Raji (cell line): ENCODE data around the gene TRAPPC3L.

ENCODE experiments used
- POLR2A ChIP-seq: IDR thresholded peaks from 2 replicates; pipeline ENCODE4 v1.6.1; 2011; ENCODE audit warnings: low read depth, low read length, control low read depth; ENCODE audit not compliant: insufficient read depth

Gene TRAPPC3L

DNA sequence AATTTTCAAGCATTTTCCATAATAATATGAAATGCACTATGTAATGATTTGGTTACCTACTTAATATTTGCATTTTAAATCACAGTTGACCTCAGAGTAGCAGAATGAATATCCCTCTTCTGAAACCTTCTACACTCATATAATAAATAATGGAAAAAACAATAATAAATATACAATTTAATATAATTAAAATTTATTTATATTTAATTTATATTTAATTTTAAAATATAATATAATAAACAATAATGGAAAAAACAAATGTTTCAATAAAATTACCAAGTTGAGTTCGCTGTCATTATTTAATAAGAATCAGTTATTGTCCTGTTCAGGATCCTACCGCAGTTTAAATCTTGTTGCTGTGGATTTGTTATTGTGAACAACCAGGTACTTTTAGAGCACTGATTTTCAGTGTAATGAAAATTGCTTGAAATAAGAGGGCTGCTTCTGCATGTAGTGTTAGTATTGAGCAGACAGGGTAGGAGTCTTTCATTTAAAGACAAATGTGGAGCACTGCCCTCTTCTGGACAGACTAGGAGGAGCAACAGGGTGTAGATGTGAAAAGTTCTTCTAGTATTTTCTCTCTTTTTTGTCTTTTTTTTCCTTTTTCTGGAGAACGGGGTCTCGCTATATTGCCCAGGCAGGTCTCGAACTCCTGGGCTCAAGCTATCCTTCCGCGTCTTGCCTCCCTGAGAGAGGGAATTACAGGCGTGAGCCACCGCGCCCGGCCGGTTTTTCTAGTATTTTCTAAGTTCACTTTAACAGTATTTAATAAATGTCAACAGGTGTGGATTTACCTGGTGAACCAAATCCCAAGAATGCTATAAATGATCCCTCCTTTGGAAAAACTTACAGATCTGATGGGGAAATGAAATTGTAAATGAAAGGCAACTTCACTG lies 13.6 kb downstream of the TRAPPC3L start:
- no peak for TF ChIP-seq POLR2A

DNA sequence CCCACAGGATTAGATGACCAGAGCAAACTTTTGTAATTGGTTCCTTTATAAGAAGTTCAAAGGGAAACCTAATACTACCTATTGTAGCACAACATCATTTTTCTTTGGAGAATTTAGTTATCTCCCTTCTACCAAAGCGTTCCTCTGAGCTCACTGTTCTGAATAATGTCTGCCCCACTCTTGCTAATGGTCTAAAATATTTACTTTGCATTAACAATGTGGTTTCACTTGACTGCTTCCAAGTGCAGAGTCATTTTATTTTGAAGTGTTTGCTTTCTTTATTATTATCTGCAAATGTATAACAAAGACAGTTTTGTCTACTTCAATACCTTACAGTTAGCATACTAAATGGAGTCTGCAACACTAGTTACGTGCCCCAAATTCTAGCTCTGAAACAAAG lies 15.0 kb downstream of the TRAPPC3L start:
- no peak for TF ChIP-seq POLR2A

DNA sequence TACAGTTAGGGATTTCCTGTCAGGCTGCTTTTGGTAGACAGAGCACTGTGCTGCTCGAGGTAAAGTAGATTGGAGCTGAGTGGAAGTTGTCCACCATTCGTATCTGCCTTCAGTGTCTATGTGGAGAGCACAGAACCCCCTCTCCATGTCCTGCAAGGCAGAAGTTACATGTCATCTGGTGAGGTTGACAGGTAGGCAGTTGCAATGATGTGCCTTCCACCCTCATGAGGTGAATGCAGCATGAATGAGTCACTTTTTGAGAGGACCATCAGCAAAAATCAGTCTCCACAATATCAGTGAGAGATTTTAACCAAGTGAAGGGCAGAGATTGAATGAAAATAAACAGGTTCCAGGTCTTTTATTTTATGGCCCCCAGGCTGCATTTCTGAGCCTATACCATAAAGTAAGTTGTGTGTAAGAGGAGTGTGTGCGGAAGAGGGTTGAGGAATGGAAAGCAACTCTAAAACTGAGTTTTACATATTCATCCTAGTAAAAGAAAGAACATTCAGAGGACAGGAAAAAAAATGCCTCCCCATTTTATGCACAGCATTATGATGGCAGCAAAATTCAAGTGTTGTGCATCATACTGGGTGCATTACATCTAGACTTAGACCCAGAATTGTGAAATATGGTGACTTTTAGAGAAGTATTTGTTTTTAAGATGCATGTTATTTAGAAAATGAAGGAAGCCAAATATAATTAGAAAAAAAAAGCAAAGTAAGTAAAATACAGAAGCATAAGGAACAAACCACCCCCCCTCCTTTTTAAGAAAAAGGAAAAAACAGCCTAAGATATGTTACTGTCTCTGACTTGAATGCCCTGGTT lies 15.8 kb downstream of the TRAPPC3L start:
- TF ChIP-seq POLR2A, result no peak

DNA sequence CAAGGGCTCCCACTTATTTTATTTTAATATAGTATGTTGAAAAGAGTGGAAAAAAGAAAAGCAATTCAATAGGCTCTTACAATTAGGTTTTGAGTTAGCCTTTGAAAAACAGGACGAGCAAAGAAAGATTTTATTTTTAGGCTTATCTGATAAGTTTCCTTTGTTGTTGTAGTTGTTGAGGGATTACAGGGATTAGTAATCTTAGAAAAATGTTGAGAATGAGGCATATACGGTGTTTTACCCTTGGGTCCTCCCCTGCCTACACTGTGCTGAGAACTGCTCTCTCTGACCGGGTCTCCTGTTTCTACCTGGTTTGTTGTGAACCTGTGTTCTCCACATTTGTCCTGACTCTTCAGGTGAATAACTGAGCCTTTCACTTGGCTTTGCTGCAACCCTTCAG lies 16.7 kb downstream of the TRAPPC3L start:
- no peak for TF ChIP-seq POLR2A

DNA sequence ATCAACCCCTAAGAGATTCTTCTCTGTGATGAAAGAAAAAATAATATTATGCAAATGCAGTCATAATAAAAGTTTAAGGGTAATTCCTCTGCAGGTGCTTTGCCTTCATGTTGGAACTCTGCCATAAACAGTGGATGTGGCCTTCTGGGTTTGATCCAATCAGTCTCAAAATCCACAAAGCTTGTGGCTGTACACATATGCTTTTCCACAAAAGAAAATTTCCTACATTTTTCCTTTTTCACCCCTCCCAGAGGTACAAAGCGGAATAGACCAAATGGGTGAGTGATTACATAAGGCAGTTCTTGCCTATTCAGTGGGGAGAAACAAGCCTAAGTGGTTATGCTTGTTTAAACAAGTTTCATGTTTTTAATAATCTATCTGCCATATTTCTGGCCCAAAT lies 17.4 kb downstream of the TRAPPC3L start:
- no peak for TF ChIP-seq POLR2A

DNA sequence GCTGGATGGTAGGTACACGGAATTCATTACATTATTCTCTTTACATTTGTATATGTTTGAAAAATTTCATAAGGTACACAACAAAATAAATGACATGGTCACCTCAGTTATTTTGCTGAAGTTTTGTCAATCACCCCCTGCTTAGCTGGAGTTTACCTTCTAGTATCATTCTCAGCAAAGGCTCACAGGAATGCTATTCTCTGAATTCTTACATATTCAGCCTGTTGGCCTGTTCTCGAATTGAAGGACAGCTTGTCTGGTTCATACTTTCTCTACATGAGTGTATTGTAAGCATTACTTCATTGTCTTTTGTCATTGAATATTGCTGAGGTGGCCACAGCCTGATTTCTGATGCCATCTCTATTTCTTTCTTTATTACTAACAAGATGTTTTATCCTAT lies 21.2 kb downstream of the TRAPPC3L start:
- no peak for TF ChIP-seq POLR2A

DNA sequence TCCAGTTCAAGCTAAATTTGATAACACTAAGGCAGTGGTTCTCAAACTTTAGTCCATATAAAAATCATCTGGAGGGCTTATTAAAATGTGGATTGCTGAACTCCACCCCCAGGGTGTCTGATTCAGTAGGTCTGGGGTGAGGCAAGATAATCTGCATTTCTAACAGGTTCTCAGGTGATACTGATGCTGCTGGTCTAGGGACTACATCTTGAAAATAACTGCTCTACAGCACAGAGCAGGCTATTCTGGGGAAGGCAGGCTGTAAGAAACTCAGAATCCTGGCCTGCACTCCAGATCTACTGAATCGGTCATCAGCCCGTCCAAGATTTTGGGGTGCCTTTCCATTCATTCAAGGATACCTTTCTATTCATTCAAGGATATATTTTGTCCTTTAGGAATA lies 22.6 kb downstream of the TRAPPC3L start:
- TF ChIP-seq POLR2A, result no peak

DNA sequence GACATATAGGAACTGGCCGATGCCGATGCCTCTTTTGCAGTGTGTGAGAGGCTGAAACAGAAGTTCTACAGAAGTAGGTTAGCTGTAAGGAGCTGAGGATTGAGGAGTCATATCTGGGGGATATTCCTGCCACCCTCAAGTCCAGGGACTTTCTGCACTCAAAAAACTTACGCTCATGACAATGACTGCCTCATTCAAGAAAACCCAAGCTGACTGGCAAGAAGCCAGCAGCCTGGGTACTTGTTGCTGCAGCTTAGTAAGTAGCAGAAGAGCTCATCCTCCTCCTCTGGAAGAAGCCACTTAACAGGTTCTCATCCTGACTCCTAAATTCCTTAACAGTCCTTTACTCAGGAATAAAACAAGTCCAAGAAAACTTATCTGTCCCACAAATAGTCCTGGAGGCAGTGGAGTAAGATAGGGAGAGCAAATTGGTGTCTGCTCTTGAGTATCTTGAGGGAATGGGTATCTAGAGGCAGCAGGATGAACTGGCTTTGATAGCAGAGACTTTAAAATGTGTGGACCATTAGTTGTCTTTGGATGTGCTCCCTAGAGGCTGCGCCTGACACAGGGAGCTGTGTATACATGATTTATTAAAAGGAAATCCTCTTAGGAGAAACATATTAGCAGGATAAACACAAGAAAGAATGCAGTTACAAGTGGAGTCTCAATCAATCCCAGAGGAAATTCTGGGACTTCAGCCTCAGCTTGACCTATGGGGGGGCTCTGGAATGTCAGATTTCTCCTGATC lies 26.7 kb downstream of the TRAPPC3L start:
- no peak for TF ChIP-seq POLR2A

DNA sequence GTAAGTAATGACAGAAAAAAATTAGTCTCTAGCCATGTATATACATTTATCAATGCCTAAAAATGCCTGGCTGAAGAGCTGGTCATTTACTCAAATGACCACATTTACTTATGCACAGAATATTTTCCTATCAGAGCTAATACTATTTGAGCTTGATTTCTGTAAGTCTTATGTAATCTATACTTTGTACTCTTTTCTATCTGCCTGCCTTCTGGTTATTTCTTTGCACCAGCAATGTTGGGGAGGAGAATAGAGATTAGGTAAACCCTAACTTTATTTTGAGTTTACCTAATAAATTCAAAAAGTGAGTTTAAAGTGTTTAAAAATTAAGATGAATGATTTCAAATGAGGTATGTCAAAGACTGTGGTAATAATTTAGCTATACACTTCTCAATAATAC lies 30.3 kb downstream of the TRAPPC3L start:
- no peak for TF ChIP-seq POLR2A

DNA sequence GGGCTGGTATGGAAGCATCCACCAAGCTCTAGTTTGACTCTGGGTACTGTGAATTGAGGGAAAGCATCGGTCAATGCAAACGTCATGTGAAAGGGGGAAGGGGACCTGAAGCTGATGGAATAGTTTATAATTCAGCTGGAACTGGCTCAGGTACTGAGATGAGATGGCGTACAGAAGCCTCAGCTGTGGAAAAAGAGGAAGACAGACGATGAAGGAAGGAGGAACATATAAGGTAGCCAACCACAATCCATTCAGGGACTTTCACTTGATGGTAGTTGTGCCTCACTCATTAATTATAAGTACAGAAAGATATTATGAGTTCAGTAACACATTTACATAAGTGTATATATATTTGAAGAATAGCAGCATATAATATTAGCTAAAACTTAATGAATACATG lies 31.4 kb downstream of the TRAPPC3L start:
- TF ChIP-seq POLR2A, result no peak

DNA sequence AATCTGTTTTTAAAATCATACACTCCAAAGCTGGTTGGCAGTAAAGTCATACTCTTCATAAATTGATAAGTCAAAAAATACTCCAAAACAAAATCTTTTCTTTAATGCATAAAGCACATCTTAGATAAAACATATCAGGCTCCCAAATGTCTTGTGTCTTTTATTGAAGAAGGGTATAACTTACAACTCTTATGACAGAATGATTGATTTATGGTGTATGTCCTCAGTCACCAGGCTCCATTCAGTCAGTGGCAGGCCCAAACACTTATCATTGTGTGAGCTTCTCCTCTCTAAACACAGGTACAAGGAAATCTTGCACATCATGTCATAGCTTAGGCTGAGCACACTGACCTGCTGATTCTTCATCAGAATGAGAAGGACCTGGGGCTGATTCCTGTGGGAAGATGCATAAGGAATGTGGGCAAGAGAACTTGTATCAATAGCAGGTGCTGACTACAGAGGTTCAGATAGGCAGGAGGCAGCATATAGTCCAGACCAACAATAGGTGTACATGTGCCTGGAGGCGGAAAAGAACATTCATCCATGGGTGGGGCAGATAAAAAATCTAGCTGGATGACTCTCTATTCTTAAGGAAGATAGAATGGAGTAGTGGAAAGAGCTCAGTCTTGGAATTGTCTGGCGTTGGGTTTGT lies 32.1 kb downstream of the TRAPPC3L start:
- no peak for TF ChIP-seq POLR2A

DNA sequence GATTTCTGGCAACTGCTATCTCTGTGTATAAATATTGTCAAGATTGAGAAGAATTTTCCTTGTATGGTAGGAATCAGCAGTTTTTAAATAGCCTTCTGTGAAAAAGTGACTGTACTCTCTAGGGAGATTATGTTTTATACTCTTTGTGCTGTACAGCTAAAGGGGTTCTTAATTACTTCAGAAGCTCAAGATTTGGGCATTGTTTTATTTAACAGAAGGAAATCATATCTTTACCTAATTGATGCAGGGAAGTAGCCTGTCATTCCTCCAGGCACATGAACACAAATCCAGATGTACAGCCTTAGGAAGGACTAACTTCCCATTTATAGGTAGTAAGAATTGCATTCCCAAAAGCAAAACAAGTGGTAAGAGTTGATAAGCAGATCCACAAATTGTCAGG lies 32.8 kb downstream of the TRAPPC3L start:
- no peak for TF ChIP-seq POLR2A

DNA sequence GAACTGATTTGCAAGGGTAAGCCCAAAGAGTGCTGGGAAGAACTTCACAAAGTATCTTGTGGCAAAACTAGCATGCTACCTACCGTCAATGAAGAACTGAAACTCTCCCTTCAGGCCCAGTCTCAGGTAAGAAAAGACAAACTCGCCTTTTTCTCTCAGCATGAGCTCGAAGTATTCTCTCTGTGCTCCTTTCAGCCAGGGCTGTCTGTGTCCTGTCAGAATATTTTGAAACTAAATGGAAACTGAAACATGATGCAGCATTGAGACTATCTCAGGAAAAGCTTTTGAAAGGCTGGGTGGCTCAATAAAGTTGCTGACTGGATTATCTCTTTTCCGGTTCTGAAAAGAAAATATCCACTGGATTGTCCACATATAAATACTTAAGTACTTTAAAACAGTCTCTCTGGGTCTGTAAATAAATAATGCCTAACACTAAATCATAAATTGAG lies 33.3 kb downstream of the TRAPPC3L start:
- TF ChIP-seq POLR2A, result no peak

DNA sequence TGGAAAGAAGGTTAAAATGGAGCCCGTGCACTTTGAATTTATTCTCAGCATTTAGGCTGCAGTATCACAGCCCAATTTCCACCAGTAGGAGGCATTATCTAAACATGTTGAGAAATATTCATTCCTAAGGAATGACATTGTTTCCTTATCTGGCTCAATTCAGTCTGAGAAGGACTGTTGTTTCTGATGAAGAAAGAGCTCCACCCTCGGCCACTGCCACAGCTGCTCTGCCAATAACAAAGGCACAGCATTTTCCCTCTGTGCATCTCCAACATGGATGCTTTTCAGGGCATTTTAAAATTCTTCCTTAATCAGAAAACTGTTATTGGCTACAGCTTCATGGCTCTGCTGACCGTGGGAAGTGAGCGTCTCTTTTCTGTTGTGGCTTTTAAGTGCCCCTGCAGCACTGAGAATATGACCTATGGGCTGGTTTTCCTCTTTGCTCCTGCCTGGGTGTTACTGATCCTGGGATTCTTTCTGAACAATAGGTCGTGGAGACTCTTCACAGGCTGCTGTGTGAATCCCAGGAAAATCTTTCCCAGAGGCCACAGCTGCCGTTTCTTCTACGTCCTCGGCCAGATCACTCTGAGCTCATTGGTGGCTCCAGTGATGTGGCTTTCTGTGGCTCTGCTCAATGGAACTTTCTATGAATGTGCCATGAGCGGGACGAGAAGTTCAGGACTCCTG lies 33.9 kb downstream of the TRAPPC3L start, which contains the start of gene CALHM5:
Gene CALHM5, plus strand, starts transcription at position 216 of the 687 bp plus-strand sequence. Its CDS starts 58 bp downstream, at position 274.
- no peak for TF ChIP-seq POLR2A
